ENCODE measurements around the gene WNT9B. TPM values are rescaled to one million over a fixed set of nuclear protein-coding genes. Genes with fewer than 3 reads are reported as not detected.

Gene WNT9B
- total and polyA plus RNA-seq, 2 of the 13 experiments (the other 11 are each of a cell fraction or from before 2014, with no cell fraction given), result not detected

DNA sequence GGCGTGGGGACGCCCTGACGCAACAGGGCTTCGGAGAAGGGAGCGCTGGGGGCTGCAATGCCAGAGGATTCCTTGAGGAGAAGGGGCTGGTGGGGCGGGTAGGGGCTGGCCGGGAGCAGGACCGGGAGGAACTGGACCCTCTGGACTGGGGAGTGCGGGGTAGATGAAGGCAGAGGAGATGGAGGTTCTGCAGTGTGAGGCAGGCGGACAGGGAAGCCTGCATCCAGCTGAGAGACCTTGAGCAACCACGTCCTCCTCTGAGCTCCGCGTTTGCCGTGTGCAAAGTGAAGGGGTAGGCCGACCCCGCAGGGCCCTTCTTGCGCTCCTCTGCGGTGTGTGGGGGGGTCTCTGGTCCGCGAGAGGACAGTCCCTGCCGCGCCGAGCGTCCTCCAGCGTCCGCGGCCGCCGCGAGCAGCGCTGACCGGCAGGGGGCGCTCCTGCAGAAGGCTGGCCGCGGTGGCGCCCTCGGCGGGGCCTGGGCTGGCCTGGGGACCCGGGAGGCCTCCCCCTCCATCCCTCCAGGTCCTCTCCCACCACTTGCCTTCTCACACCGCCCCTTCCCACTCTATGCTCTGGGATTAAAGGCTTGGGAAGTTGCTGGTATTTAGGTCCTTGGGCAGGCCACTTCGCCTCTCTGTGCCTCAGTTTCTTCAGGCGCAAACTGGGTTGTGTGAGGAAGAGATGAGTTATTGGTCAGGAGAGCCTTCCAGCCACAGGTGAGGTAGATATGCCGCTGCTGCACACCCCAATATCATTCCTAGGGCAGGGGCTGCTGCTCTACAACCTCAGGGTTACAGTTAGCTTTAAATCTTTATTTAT is 9.6 kb upstream of the WNT9B start (continued):
- TF ChIP-seq KDM2A (CRISPR knock-in tag; IDR thresholded peaks at IDR 0.05; ENCODE audit: borderline replicate concordance, low read depth) (peak; percentile 66), ZNF414 (CRISPR knock-in tag; IDR thresholded peaks at IDR 0.05) (no peak), ZNF564 (CRISPR knock-in tag; IDR thresholded peaks at IDR 0.05) (no peak), GZF1 (CRISPR knock-in tag; IDR thresholded peaks at IDR 0.05) (no peak), BCL6 (CRISPR knock-in tag; IDR thresholded peaks at IDR 0.05) (no peak), TRIM24 (CRISPR knock-in tag; IDR thresholded peaks at IDR 0.05) (no peak), NFRKB (IDR thresholded peaks at IDR 0.05) (no peak), ZNF660 (CRISPR knock-in tag; IDR thresholded peaks at IDR 0.05; ENCODE audit: borderline replicate concordance, low read depth) (no peak), CAMTA2 (CRISPR knock-in tag; IDR thresholded peaks at IDR 0.05; ENCODE audit: borderline replicate concordance) (no peak; the same call in 1 of the 2 replicates), THRA (CRISPR knock-in tag; IDR thresholded peaks at IDR 0.05; ENCODE audit: borderline replicate concordance) (no peak), RORA (CRISPR knock-in tag; IDR thresholded peaks at IDR 0.05) (no peak), ZNF891 (CRISPR knock-in tag; IDR thresholded peaks at IDR 0.05) (no peak; the same call in 1 of the 2 replicates), ZBTB7B (CRISPR knock-in tag; IDR thresholded peaks at IDR 0.05) (no peak), ZNF761 (CRISPR knock-in tag; conservative IDR thresholded peaks at IDR 0.05) (no peak), ATF4 (CRISPR knock-in tag; IDR thresholded peaks at IDR 0.05) (no peak), ZNF639 (CRISPR knock-in tag; conservative IDR thresholded peaks at IDR 0.05) (no peak), SATB2 (CRISPR knock-in tag; IDR thresholded peaks at IDR 0.05) (no peak), SETDB1 (CRISPR knock-in tag; IDR thresholded peaks at IDR 0.05; ENCODE audit: borderline replicate concordance) (no peak)
- TF ChIP-seq, protein P1, sequence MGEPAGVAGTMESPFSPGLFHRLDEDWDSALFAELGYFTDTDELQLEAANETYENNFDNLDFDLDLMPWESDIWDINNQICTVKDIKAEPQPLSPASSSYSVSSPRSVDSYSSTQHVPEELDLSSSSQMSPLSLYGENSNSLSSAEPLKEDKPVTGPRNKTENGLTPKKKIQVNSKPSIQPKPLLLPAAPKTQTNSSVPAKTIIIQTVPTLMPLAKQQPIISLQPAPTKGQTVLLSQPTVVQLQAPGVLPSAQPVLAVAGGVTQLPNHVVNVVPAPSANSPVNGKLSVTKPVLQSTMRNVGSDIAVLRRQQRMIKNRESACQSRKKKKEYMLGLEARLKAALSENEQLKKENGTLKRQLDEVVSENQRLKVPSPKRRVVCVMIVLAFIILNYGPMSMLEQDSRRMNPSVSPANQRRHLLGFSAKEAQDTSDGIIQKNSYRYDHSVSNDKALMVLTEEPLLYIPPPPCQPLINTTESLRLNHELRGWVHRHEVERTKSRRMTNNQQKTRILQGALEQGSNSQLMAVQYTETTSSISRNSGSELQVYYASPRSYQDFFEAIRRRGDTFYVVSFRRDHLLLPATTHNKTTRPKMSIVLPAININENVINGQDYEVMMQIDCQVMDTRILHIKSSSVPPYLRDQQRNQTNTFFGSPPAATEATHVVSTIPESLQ (CRISPR knock-in tag; conservative IDR thresholded peaks at IDR 0.05), result no peak
- TF ChIP-seq, protein P2, sequence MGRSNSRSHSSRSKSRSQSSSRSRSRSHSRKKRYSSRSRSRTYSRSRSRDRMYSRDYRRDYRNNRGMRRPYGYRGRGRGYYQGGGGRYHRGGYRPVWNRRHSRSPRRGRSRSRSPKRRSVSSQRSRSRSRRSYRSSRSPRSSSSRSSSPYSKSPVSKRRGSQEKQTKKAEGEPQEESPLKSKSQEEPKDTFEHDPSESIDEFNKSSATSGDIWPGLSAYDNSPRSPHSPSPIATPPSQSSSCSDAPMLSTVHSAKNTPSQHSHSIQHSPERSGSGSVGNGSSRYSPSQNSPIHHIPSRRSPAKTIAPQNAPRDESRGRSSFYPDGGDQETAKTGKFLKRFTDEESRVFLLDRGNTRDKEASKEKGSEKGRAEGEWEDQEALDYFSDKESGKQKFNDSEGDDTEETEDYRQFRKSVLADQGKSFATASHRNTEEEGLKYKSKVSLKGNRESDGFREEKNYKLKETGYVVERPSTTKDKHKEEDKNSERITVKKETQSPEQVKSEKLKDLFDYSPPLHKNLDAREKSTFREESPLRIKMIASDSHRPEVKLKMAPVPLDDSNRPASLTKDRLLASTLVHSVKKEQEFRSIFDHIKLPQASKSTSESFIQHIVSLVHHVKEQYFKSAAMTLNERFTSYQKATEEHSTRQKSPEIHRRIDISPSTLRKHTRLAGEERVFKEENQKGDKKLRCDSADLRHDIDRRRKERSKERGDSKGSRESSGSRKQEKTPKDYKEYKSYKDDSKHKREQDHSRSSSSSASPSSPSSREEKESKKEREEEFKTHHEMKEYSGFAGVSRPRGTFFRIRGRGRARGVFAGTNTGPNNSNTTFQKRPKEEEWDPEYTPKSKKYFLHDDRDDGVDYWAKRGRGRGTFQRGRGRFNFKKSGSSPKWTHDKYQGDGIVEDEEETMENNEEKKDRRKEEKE (IDR thresholded peaks at IDR 0.05), result no peak
